GM20431 (cell line): Measurements from ENCODE around the gene UNC79.

Source experiments
- in situ Hi-C: fragments of 300-500 bp; cut with MseI, MboI; formaldehyde crosslinking; loops from one replicate; pipeline ENCODE4 v1.15.0; 2020; ENCODE audit warnings: low sequenced_read_pairs; ENCODE audit not compliant: unreplicated experiment

UNC79 gene

GRCh38 chr14:93701562-93701961, 270.8 kb downstream of the UNC79 start:
- in situ Hi-C loops: no loop called here

DNA sequence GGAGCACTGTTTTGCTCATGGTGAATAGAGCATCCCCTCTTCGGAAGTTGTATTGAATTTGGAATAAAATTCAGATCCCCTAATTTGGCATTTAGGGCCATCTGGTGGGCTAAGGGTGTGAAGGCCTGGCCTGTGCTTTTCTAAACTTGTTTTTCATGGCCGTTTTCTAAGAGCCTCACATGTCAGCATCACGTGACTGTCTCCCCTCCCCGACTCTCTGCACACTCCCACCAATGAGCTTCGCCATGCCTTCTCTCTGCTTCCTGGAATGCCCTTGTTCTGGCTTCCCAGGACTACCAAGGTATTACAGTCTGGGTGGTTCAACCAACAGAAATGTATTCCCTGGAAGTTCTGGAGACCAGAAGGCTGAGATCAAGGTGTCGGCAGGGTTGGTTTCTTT, 272.2 kb downstream of the UNC79 start:
- in situ Hi-C loops: no loop called here

GRCh38 chr14:93703941-93704340, 273.2 kb downstream of the UNC79 start:
- in situ Hi-C loops: no loop called here

DNA sequence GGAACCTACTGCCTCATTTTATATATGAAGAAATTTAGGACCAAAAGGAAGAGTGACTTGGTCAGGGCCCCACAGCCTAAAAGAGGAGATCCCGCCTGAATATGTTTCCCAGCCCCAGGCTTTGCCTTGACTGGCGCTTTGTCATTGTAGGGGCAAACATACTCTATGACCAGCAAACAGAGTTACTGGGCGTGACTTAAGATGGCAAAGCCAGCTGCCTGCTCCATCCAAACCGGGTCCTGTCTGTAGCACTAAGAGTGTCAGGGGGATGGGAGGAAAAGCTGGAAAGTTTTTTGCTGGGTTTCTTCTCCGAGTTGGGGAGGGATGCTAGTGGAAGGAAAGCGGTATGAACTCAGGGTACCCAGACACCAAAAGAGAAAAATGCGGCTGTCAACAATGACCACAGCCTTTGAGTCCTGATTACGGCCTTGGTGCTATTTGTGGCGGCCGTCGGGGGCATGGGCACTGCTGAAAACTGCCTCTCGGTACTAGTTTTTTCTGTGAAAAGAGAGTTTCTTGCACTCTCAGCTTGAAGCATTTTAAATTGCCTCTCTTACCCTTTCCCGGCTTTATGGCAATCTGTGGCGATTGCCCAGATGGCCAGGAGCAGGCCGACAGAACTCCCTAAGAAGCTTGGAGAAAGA, 274.9 kb downstream of the UNC79 start:
- in situ Hi-C loops: no loop called here

- in situ Hi-C loops: no loop called here
Observed at GRCh38 chr14:93706360-93706955, 275.7 kb downstream of the UNC79 start.

DNA sequence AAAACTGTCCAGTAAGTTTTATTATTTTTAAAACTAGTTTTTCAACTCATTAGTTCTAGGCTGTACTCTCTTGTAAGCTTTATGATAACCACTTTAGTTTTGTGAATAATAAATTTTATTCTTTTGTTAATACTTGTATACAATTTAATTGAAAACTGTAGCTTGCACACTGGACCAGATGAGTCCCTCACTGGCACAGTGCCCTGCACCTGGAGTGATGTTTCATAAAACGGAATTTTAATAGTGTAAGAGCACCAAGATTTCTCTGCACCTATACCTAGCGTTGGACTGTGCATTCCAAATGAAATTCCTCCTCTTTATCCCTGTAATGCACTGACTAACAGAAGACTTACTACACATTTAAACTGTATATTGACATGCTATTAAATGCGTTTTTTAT, 276.7 kb downstream of the UNC79 start:
- in situ Hi-C loops: no loop called here

DNA sequence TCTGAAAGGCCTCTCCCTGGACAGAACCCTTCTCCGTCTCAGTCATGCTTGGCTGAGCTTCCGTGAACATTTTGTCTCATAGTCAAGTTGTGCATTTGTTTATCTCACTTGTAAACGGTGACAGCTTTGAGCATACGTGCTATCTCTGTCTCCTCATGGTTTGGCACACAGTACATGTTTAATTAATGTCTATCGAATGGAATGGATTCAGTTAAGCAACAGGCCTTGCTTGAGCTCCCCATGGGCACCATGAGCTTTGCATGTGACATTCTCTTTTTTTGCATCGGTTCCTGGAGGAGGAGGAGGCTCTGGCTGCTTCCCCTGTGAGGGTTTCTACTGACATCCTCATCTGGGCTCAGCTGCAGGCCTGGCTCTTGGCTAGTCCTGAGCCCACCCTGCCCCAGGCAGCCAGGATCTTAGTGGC, 277.6 kb downstream of the UNC79 start:
- in situ Hi-C loops: no loop called here

- in situ Hi-C loops: no loop called here
Observed at GRCh38 chr14:93708800-93709199, 278.1 kb downstream of the UNC79 start.

- in situ Hi-C loops: no loop called here
Observed at GRCh38 chr14:93709249-93709648, 278.5 kb downstream of the UNC79 start.

DNA sequence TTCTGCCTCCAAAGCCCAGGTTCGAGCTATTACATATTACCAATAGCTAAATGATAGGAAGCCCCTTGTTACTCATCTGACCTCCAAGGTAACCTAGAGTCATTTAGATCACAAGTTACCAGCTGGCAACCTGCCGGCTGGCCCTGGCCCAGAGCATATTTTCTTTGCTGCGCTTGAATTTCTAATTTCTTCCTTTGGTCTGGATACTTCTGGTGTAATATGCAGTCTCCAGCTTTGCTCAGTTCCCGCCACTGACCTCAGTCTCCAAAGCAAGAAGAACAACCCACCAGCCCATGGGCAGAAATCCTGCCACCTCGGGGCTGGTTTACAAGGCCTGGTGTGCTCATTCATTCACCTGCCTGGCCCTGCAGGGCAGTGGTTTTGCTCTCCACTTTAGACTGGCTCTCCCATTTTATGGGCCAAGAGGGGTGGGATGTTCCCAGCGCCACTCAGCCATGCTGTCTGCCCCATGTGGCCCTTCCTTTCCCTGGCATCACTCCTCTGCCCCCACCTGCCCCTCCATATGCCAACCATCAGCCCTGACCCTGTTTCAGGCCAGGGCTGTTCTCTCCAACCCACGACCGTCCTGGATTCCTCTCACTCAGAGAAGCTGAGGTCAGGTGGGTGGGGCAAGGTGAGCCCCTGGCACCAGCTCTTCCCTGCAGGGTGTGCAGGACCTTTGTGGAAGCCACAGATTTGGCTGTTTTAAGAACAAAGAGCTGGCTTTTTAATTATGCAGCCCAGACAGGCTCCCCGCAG, 281.5 kb downstream of the UNC79 start:
- in situ Hi-C loops: no loop called here

DNA sequence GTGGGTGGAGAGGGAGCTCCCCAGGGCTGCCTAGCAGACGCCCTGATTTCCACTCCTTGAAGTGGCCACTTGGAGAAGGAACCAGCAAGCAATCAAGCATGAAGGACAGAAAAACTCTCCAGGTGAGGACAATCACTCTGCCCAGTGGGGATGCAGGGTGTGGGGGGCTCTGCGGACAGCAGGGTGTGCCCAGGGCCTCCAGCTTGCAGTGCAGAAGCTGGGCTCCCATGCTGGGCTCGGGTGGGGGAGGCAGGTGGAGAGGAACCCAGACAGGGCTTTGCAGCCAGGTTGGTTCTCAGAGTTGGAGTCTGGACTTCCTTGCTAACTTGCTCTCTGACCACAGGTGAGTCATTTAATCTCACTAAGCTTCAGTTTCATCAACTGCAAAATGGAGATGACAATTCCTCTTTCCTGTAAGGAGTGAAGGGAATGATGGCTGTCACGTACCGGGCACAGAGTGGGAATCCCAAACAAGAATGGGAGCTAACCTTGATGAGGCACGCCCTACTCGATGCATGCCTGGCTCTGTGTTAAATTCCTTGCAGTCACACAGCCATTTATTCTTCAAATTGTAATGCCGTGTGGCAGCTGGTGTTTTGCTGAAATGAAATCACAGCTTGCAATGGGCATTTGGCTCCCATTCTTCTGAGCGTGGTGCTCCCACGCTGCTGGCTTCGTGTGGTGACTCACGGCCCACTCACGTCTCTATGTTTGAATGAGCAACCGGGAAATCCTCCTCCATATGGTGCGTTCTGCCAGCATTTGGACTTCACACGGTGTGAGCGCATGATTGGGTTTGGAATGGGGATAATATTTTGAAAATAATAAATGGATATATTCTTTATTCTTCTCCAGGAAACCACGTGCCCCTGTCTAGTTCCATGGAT, 282.3 kb downstream of the UNC79 start:
- in situ Hi-C loops: no loop called here

DNA sequence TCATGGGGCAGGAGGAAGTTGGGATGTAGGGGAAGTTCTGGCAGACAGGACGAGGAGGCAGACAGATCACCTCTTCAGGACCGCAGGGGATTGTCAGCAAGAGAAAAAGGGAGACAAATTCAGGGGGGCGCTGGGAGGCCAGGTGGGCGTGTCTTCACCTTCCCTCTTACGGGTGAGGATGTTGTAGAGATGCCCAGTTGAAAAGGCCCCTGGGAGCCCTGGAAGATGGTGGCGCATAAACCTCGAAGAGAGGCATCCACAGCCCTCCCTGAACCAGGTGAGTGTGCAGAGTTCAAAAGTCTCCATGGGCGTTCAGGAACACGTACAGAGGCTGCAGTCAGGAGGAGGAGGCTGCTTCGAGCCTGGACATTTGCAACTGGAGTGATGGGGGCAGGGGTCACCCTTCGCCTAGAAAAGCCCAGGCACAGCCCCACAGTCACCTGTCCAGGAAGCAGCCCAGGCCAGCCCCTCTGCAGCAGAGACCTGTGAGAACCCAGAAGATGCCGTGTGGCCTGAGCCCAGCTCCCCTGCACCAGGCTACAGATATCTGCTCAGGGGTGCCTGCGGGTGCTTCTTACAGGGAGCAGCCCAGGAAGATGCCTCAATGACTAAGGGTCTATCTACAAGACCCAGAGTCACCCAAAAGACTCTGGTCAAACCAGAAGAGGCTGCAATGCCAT, 283.1 kb downstream of the UNC79 start:
- in situ Hi-C loops: no loop called here

GRCh38 chr14:93714605-93715004, 283.9 kb downstream of the UNC79 start:
- in situ Hi-C loops: no loop called here

DNA sequence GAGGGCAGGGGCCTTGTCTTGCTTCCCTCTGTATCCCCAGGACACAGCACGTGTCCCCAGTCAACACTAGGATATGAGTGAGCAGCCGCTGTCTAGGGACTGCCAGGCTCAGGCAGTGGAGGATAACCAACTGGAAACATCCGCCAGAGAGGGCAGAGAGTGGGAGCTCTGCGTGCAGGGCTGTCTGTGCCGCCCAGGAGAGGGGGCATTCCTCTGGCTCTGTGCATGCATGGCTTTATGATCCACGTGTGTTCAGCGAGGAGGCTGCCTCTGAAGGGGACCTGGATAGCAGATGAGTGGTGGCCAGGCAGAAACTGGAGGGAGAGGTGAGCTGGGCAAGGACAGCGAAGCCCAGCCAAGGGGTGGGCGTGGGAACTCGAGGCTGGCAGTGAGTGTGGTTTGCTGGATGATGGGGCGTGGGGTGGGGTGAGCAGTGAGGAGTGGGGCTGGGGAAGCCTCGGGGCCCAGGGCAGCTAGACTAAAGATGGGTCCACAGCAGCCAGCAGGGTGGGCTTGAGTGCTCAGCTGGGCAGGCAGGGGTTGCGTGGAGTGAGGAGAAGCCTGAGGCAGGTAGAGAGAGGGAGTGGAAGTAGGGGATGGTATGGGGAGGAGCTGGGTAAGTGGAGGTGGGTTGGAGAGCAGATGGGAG, 284.7 kb downstream of the UNC79 start:
- in situ Hi-C loops: no loop called here

DNA sequence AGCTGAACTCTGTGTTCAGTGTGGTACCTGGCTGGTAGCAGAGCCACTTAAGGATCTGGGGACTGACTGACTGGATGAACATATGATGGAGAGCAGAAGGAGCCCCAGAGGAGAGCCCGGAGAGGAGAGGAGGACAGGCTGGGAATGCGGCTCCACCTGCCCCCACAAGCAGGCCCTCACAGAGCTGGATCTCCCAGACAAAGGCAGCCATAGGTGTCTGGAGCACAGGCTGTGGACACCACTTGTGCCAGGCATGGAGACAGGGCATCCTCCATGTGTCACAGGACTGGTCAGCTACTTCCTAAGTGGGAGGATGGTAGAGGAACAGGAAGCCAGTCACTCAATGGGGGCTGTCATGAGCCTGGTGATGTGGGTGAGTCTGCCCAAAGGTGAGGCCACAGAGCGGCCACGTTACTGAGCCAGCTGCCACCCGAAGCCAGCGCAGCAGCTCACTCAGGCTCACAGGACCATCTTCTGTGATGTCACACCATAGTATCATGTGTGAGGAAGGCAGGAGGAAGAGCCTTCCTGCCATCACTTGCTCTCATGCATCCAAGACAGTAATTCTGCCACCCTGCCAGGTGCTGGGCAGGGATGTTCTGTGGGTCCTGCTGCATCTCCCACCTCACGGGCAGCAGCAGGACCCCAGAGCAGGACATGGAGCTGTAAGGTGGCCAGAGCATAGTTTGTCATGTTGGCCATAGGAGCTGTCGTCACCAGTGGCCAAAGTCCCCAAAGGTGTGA, 285.4 kb downstream of the UNC79 start:
- in situ Hi-C loops: no loop called here

DNA sequence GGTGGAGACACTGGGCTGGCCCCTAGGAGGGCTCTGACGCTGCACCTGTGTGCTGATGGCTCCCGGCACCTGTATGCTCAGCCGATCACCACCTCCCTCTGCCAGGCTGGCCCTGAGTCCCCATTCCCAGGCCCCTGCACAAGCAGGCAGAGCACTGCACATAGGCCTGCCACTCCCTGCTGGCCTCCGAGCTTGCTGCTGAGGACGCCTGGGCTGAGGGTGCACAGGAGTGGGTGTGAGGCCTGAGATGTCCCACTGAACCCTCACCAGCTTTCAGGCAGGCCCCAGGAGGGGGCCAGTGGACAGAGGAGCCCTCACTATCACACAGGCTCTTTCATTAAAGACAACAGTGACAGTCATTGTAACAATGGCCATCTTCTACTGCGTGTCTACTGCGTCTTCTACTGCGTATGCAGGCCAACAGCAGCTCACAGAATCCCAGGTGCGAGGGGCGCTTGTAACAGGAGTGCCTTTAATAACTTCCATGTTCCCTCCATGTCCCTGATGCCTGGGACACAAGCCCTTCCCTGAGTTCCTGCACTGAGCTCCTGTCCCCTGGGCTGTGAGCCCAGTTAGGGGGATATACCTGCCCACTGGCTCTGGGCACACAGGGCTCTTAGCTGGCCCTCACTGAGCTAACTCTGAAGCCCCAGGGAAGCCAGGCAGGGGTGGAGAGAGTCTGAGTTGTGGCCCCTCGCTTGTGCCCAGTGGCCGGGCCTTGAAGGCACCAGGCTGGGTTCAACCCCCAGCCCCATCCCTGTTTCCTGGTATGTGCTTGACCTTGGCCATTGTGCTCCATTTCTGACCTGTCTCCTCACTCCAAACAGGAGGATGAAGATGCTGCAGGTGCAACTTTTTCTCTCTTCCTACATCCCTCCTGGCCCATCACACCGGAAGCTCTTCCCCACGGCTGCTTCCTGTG, 286.3 kb downstream of the UNC79 start:
- in situ Hi-C loops: no loop called here

GRCh38 chr14:93717668-93718320, 287.1 kb downstream of the UNC79 start:
- in situ Hi-C loops: no loop called here
